Endodermal cell (in vitro differentiated cells): ENCODE measurements around the gene SUGCT. TPM values are rescaled to one million over a fixed set of nuclear protein-coding genes. Genes with fewer than 3 reads are reported as not detected.

Source experiments
- DNase-seq: peaks from one replicate; pipeline ENCODE4 v3.0.0-alpha.2; 2017
- H3K27ac ChIP-seq: 2 replicates; pipeline ENCODE4 v1.5.1; 2013; ENCODE audit warnings: mild to moderate bottlenecking, low read depth, low read length, moderate library complexity
- H3K27me3 ChIP-seq: 2 replicates; pipeline ENCODE4 v1.6.1; 2013; ENCODE audit warnings: mild to moderate bottlenecking, low read length, moderate library complexity; ENCODE audit not compliant: insufficient read depth, control insufficient read depth, poor library complexity, severe bottlenecking
- H3K36me3 ChIP-seq: 2 replicates; pipeline ENCODE4 v1.7.0; 2013; ENCODE audit warnings: mild to moderate bottlenecking, low read length, moderate library complexity; ENCODE audit not compliant: control insufficient read depth, insufficient read depth
- H3K4me1 ChIP-seq: one replicate; pipeline ENCODE4 v1.7.0; 2013; ENCODE audit warnings: low read length; ENCODE audit not compliant: control insufficient read depth, insufficient read depth
- H3K4me3 ChIP-seq: 2 replicates; pipeline ENCODE4 v1.5.1; 2013; ENCODE audit warnings: mild to moderate bottlenecking, low read length, moderate library complexity
- H3K9ac ChIP-seq: 2 replicates; pipeline ENCODE4 v1.6.1; 2013; ENCODE audit warnings: mild to moderate bottlenecking, low read length, moderate library complexity; ENCODE audit not compliant: poor library complexity, severe bottlenecking; ENCODE audit errors: extremely low read depth
- H3K9me3 ChIP-seq: 2 replicates; pipeline ENCODE4 v1.6.1; 2013; ENCODE audit warnings: mild to moderate bottlenecking, low read length, moderate library complexity; ENCODE audit not compliant: control insufficient read depth
- H3K27ac Mint-ChIP-seq: 2 replicates; pipeline ENCODE4 v1.8.0; 2020; ENCODE audit warnings: mixed read lengths
- H3K27me3 Mint-ChIP-seq: 2 replicates; pipeline ENCODE4 v1.8.0; 2021; ENCODE audit warnings: mild to moderate bottlenecking, mixed read lengths; ENCODE audit not compliant: insufficient read depth
- H3K36me3 Mint-ChIP-seq: 2 replicates; pipeline ENCODE4 v1.8.0; 2020; ENCODE audit warnings: low read depth, mixed read lengths
- H3K4me1 Mint-ChIP-seq: 2 replicates; pipeline ENCODE4 v1.8.0; 2020; ENCODE audit warnings: mixed read lengths
- H3K4me3 Mint-ChIP-seq: 2 replicates; pipeline ENCODE4 v1.8.0; 2020; ENCODE audit warnings: mild to moderate bottlenecking, moderate library complexity, mixed read lengths
- H3K9me3 Mint-ChIP-seq: 2 replicates; pipeline ENCODE4 v1.8.0; 2020; ENCODE audit warnings: mild to moderate bottlenecking, mixed read lengths
- CTCF ChIP-seq: fragments of 200-600 bp; sonication (generic); conservative IDR thresholded peaks from 2 replicates; pipeline ENCODE4 v1.5.0; 2021; ENCODE audit warnings: antibody characterized with exemption, mild to moderate bottlenecking
- WGBS, 2 experiments: methylation state at CpG; one replicate each; pipeline versions ENCODE4 v1.1.5 to v1.1.7; 2013; ENCODE audit warnings: missing lambda C conversion rate in 2 of 2, mixed read lengths in 1 of 2; ENCODE audit not compliant: insufficient coverage in 1 of 2, insufficient read length in 1 of 2; 5-methylcytosine and 5-hydroxymethylcytosine counted together
- total RNA-seq, 2 donors: library from RNA; stranded (reverse); fragmentation: NEBNext Ultra II Directional in 1 of 2; extraction: Animal tissue kit (Norgen Biotek cat#: 25700) in 1 of 2; gene quantifications; 2 replicates in 1 of 2; 3 replicates in 1 of 2; pipeline ENCODE4 v1.2.1, GENCODE V29; 2021

Gene SUGCT
- total RNA-seq, 2 donors from 2014 or later = 3.6 to 3.9 TPM

- Histone ChIP-seq H3K4me3 (no peak overlapping the region), H3K36me3 (no peaks in the 10 kb centered on the region), H3K27ac (no peak overlapping the region), H3K9me3 (no peaks in the 10 kb centered on the region), H3K27me3 (no peaks in the 10 kb centered on the region), H3K4me1 (peaks cover 2% of the 10 kb centered on the region), H3K9ac (no peak overlapping the region)
- 98% methylated on average over 3 of the region's 3 CpGs; no CpG with 5 or more reads in 1 of the 2 experiments for WGBS, 2 experiments
- no peaks in the 10 kb centered on the region for H3K27me3 Mint-ChIP-seq
- DNase-seq = no peak
- H3K4me1 Mint-ChIP-seq = peaks cover 31% of the 10 kb centered on the region
- H3K36me3 Mint-ChIP-seq = no peaks in the 10 kb centered on the region
- H3K27ac Mint-ChIP-seq = no peak overlapping the region
- H3K4me3 Mint-ChIP-seq = no peak overlapping the region
- no peak for TF ChIP-seq CTCF
- peaks cover 3% of the 10 kb centered on the region for H3K9me3 Mint-ChIP-seq
These were observed 689.7 kb downstream of the SUGCT start for GRCh38 chr7:40824461-40824860.

GRCh38 chr7:40826411-40827221 lies 691.8 kb downstream of the SUGCT start:
- Mint-ChIP-seq H3K4me3 (no peak overlapping the region), H3K27me3 (no peaks in the 10 kb centered on the region), H3K27ac (peak overlapping the region; percentile 59), H3K36me3 (no peaks in the 10 kb centered on the region), H3K4me1 (peaks cover 31% of the 10 kb centered on the region), H3K9me3 (no peaks in the 10 kb centered on the region)
- Histone ChIP-seq H3K27me3 (no peaks in the 10 kb centered on the region), H3K36me3 (no peaks in the 10 kb centered on the region), H3K27ac (peak overlapping the region; percentile 53), H3K9ac (no peak overlapping the region), H3K4me1 (peaks cover 2% of the 10 kb centered on the region), H3K9me3 (no peaks in the 10 kb centered on the region), H3K4me3 (no peak overlapping the region)
- WGBS, 2 experiments = 19 to 79% methylated on average over 2 to 3 of the region's 3 CpGs
- DNase-seq = peak; percentile 53
- no peak for TF ChIP-seq CTCF

GRCh38 chr7:40827222-40828085 lies 692.6 kb downstream of the SUGCT start:
- H3K9ac ChIP-seq = no peak overlapping the region
- H3K4me3 ChIP-seq = no peak overlapping the region
- Mint-ChIP-seq H3K36me3 (no peaks in the 10 kb centered on the region), H3K4me3 (no peak overlapping the region), H3K27ac (peak overlapping the region; percentile 59), H3K27me3 (no peaks in the 10 kb centered on the region), H3K4me1 (peaks cover 32% of the 10 kb centered on the region), H3K9me3 (no peaks in the 10 kb centered on the region)
- H3K36me3 ChIP-seq = no peaks in the 10 kb centered on the region
- H3K27ac ChIP-seq = peak overlapping the region; percentile 52
- WGBS, 2 experiments = 69 to 83% methylated on average over 8 to 10 of the region's 10 CpGs
- DNase-seq = no peak
- no peak for TF ChIP-seq CTCF
- no peaks in the 10 kb centered on the region for H3K9me3 ChIP-seq
- H3K27me3 ChIP-seq = no peaks in the 10 kb centered on the region
- peaks cover 2% of the 10 kb centered on the region for H3K4me1 ChIP-seq
